ENCODE data around the gene TMIE. TPM values are rescaled to one million over a fixed set of nuclear protein-coding genes. Genes with fewer than 3 reads are reported as not detected.

Gene TMIE
- total and polyA plus RNA-seq, 10 of the 15 experiments (the other 5 are each of a cell fraction or from before 2014, with no cell fraction given) = not detected

DNA sequence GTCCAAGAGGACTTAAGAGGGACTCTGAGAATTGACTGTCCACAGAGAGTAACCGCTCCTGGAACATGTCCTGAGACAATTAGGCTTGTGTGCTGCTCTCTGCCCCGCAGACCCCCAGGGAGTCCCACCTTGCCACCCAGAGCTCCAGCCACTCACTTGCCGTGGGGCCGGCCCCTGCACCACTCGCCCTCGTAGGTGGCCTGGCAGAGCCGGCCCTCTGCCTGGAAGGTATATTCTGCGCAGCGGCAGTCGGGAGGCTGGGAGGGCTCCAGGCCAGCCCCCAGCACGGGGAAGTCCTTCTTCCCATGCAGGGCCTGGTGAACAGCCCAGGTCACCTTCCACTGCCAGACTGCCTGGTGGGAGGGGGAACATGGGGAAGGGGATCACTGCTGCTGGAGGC lies 18.2 kb upstream of the TMIE start (continued):
- TF ChIP-seq, protein P1, sequence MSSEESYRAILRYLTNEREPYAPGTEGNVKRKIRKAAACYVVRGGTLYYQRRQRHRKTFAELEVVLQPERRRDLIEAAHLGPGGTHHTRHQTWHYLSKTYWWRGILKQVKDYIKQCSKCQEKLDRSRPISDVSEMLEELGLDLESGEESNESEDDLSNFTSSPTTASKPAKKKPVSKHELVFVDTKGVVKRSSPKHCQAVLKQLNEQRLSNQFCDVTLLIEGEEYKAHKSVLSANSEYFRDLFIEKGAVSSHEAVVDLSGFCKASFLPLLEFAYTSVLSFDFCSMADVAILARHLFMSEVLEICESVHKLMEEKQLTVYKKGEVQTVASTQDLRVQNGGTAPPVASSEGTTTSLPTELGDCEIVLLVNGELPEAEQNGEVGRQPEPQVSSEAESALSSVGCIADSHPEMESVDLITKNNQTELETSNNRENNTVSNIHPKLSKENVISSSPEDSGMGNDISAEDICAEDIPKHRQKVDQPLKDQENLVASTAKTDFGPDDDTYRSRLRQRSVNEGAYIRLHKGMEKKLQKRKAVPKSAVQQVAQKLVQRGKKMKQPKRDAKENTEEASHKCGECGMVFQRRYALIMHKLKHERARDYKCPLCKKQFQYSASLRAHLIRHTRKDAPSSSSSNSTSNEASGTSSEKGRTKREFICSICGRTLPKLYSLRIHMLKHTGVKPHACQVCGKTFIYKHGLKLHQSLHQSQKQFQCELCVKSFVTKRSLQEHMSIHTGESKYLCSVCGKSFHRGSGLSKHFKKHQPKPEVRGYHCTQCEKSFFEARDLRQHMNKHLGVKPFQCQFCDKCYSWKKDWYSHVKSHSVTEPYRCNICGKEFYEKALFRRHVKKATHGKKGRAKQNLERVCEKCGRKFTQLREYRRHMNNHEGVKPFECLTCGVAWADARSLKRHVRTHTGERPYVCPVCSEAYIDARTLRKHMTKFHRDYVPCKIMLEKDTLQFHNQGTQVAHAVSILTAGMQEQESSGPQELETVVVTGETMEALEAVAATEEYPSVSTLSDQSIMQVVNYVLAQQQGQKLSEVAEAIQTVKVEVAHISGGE (CRISPR knock-in tag; IDR thresholded peaks at IDR 0.05) = no peak
- TF ChIP-seq POLR2AphosphoS2 (IDR thresholded peaks at IDR 0.05; ENCODE audit: low read depth, low read length) (no peak), HDGF (IDR thresholded peaks at IDR 0.05) (no peak), YBX1 (IDR thresholded peaks at IDR 0.05) (no peak), IRF4 (IDR thresholded peaks at IDR 0.05; ENCODE audit: low read depth, low read length) (no peak), GABPA (IDR thresholded peaks at IDR 0.05; ENCODE audit: low read depth) (no peak), POLR2AphosphoS5 (IDR thresholded peaks at IDR 0.05; ENCODE audit: low read length) (no peak), TCF12 (IDR thresholded peaks at IDR 0.05; ENCODE audit: low read depth, low read length) (no peak)
- TF ChIP-seq, protein P2, sequence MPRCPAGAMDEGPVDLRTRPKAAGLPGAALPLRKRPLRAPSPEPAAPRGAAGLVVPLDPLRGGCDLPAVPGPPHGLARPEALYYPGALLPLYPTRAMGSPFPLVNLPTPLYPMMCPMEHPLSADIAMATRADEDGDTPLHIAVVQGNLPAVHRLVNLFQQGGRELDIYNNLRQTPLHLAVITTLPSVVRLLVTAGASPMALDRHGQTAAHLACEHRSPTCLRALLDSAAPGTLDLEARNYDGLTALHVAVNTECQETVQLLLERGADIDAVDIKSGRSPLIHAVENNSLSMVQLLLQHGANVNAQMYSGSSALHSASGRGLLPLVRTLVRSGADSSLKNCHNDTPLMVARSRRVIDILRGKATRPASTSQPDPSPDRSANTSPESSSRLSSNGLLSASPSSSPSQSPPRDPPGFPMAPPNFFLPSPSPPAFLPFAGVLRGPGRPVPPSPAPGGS (IDR thresholded peaks at IDR 0.05; ENCODE audit: borderline replicate concordance, insufficient read depth, low read depth, low read length, poor library complexity, severe bottlenecking) = no peak
- TF ChIP-seq, protein P3, sequence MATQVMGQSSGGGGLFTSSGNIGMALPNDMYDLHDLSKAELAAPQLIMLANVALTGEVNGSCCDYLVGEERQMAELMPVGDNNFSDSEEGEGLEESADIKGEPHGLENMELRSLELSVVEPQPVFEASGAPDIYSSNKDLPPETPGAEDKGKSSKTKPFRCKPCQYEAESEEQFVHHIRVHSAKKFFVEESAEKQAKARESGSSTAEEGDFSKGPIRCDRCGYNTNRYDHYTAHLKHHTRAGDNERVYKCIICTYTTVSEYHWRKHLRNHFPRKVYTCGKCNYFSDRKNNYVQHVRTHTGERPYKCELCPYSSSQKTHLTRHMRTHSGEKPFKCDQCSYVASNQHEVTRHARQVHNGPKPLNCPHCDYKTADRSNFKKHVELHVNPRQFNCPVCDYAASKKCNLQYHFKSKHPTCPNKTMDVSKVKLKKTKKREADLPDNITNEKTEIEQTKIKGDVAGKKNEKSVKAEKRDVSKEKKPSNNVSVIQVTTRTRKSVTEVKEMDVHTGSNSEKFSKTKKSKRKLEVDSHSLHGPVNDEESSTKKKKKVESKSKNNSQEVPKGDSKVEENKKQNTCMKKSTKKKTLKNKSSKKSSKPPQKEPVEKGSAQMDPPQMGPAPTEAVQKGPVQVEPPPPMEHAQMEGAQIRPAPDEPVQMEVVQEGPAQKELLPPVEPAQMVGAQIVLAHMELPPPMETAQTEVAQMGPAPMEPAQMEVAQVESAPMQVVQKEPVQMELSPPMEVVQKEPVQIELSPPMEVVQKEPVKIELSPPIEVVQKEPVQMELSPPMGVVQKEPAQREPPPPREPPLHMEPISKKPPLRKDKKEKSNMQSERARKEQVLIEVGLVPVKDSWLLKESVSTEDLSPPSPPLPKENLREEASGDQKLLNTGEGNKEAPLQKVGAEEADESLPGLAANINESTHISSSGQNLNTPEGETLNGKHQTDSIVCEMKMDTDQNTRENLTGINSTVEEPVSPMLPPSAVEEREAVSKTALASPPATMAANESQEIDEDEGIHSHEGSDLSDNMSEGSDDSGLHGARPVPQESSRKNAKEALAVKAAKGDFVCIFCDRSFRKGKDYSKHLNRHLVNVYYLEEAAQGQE (IDR thresholded peaks at IDR 0.05; ENCODE audit: low read depth, low read length) = no peak

Data from GM12878 (cell line).